ENCODE results near the gene ADGRB2.

DNA sequence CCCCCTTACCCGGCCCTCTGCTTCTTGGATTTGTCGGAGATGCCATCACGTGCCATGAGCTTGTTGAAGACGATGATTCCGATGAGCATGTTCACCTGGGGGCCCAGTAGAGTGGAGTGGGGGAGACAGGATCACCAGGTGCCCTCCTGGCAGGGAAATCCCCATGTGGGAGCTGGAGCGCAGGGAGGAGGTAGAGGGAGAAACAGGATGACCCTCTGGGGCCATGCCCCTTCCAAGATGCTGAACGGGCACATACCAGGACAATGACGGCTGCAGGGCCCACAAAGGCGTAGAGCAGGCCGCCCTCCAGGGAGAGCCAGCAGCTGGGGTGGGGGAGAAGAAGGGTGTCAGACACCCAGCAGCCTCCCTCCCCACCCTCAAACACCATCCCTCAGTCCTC, 28.6 kb downstream of the ADGRB2 start:
- TF ChIP-seq, protein P1, sequence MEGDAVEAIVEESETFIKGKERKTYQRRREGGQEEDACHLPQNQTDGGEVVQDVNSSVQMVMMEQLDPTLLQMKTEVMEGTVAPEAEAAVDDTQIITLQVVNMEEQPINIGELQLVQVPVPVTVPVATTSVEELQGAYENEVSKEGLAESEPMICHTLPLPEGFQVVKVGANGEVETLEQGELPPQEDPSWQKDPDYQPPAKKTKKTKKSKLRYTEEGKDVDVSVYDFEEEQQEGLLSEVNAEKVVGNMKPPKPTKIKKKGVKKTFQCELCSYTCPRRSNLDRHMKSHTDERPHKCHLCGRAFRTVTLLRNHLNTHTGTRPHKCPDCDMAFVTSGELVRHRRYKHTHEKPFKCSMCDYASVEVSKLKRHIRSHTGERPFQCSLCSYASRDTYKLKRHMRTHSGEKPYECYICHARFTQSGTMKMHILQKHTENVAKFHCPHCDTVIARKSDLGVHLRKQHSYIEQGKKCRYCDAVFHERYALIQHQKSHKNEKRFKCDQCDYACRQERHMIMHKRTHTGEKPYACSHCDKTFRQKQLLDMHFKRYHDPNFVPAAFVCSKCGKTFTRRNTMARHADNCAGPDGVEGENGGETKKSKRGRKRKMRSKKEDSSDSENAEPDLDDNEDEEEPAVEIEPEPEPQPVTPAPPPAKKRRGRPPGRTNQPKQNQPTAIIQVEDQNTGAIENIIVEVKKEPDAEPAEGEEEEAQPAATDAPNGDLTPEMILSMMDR (conservative IDR thresholded peaks at IDR 0.05; ENCODE audit: low read length), result no peak
- no peak for TF ChIP-seq EZH2phosphoT487 (IDR thresholded peaks at IDR 0.05; ENCODE audit: borderline replicate concordance)

Measured in Loucy (cell line).